ENCODE data around the gene PLA2G6.
"Not testable (repeated sequence)": the region's sequence is repeated elsewhere in the genome, so short reads cannot be mapped to it uniquely, and the experiment has no call there.

Gene PLA2G6

GRCh38 chr22:38164551-38164918 is 17.1 kb downstream of the PLA2G6 start:
- no peak for DNase-seq

- no peak for DNase-seq
Measured at GRCh38 chr22:38163844-38164550, 17.6 kb downstream of the PLA2G6 start.

GRCh38 chr22:38162881-38163843 is 18.5 kb downstream of the PLA2G6 start:
- DNase-seq = no peak

DNA sequence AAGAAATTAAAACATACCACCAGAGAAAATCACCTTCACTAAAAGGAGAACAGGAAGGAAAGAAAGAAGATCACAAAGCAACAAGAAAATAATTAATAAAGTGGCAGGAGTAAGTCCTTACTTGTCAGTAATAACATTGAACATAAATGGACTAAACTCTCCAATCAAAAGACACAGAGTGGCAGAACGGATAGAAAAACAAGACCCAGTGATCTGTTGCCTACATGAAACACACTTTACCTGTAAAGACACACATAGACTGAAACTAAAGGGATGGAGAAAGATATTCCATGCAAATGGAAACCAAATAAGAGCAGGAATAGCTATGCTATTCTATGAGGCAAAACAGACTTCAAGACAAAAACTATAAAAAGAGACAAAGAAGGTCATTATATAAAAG is 25.9 kb downstream of the PLA2G6 start:
- DNase-seq = no peak

GRCh38 chr22:38154563-38154915 is 27.1 kb downstream of the PLA2G6 start:
- not testable (repeated sequence) for DNase-seq

DNA sequence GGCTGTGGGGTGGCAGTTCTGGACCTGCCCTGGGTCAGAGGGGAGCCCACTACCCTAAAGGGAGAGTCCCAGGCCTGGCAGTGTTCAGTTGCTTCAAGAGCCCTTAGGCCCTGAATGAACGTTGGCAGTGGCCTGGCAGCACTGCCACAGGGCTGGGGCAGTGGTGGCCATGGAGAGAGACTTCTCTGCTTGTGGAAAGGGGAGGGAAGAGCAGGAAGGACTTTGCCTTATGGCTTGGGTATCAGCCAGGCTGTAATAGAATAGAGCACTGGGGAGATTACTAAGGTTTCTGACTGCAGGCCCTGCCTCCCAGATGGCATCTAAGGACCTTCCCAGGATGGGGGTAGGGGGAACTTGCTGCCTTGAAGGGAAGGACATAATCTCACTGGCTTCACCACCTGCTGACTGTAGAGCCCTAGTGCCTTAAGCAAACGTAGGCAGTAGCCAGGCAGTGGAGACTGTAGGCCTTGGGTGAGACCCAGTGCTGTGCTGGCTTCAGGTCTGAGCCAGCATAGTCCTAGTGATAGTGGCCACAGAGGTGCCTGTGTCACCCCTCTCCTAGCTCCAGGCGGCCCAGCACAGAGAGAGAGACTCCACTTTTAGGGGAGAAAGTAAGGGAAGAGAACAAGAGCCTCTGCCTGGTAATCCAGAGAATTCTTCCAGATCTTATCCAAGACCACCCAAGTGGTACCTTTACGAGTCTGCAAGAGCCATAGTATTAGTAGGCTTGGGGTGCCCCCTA is 27.6 kb downstream of the PLA2G6 start:
- no peak for DNase-seq

DNA sequence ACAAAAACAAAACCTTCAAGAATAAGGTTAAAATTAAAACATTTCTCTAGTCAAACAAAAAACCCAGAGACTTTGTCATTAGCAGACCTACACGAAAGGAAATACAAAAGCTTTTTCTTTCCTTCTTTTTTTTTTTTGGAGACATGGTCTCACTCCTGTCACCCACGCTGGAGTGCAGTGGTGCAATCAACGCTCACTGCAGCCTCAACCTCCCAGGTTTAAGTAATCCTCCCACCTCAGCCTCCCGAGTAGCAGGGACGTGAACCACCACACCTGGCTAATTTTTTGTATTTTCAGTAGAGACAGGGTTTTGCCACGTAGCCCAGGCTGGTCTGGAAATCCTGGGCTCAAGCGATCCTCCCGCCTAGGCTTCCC is 30.5 kb downstream of the PLA2G6 start:
- DNase-seq = no peak

DNA sequence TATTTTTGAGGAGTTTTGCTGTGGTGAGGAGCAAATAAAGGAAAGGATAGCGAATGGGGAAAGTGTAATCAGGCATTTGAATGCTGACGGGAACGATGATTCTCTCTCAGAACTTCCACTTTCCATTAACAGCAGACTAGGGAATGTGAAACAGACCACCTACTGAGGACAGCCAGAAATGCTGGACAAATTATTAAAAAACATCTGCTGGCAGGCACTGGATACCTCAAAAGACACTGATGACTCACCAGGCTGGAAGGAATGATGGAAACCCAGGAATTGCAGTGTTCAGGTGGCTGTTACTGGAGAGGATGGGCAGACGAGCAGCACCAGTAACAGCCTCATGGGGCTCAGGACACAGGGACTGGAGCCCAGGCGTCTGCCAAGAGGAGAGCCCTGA is 33.4 kb downstream of the PLA2G6 start:
- DNase-seq = no peak

DNA sequence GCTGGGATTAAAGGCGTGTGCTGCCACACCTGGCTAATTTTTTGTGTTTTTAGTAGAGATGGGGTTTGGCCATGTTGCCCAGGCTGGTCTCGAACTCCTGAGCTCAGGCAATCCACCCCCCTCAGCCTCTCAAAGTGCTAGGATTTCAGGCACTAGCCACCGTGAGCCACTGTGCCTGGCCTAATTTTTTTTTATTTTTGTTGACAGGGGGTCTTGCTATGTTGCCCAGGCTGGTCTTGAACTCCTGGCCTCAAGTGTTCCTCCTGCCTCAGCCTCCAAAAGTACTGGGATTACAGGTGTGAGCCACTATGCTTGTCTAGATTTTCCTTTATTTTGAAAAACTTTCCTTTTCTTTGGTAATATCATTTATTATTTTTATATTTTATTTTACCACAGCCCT is 35.5 kb downstream of the PLA2G6 start:
- not testable (repeated sequence) for DNase-seq

DNA sequence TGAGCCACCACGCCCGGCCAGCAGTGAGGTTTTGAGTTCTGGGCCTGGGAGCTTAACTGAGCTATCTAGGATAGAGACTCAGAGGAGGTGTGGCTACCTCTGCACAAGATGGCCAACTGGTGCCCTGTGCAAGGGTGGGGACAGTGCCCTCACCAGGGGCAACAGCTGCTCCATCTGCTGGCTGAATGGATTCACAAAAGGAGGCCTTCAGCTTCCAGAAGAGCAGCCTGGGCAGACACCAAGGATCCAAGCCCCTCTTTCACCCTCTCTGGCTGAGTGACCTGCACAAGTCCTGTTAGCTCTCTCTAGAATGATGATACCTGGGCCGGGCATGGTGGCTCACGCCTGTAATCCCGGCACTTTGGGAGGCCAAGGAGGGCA is 37.6 kb downstream of the PLA2G6 start:
- no peak for DNase-seq

DNA sequence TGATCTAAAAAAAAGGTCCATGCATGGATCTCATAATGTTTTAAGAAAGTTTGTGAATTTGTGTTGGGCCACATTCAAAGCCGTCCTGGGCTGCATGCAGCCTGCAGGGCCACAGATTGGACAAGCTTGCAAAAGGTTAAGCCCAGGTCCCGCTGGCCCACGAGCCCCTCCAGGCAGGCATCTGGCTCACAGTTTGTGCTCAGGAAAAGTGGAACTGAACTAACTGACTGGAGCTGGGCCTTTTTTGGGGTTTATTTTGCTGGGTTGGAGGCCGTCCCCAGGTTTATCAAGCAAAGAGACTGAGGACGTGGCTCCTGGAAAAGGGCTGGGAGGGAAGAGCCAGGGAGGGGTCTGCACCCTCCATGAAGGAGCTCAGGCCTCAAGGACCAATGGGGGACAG is 39.0 kb downstream of the PLA2G6 start:
- no peak for DNase-seq

- DNase-seq = no peak
Measured at GRCh38 chr22:38141217-38141973, 40.2 kb downstream of the PLA2G6 start.

DNA sequence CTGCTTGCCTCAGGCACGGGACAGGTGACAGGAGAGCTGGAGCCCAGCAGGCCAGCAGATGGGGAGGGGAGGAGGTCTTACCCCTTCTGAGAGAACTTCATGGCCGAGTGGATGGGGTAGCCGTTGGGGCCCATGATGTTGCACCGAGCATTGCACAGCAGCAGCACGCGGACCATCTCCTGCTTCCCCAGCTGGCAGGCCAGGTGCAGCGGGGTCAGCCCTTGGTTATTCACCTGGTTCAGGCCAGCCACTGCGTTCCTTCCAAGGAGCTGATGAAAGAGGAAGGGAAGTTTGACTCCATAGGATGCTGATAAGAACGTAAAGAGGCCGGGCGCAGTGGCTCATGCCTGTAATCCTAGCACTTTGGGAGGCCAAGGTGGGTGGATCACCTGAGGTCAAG is 41.7 kb downstream of the PLA2G6 start:
- no peak for DNase-seq

- DNase-seq = no peak
Measured at GRCh38 chr22:38138961-38139360, 42.7 kb downstream of the PLA2G6 start.

DNA sequence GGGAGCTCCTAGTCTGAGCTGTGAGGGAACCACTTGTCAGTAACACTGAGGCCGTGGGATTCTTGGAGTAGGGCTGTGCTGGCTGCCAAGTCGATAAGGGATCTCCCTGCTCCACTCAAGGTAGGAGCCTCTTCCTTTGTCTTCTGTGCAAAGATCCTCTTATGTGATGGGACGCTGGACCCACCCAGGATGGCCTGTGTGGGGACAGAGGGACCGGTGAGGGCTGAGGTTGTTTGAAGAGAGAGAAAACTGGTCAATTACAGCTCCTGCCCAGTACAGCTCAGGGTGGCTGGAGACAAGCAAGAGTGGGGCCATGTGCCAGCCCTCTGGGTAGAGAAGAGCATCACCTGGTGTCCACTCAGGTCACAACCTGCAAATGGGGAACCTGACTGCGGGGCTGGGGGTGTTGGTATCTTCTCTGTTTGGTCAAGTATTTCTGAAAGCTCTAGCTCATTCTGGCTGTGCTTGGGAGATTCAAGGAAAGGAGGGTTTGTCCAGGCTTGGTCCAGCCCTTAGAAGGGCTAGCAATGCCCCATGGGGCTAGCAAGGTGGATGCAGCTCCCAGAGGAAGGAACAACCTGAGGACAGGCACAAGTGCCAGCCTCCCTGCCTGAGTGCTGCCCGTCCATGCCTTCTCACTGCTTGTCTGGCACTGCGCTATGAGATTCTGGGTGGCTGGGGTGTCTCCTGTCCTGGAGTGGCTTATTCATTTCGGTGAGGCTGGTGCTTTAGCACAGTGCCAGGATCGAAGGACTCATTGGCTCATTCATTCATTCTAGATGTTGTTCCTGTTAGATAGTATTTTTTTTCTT is 43.5 kb downstream of the PLA2G6 start:
- DNase-seq = no peak

GRCh38 chr22:38136607-38137006 is 45.0 kb downstream of the PLA2G6 start:
- no peak for DNase-seq

DNA sequence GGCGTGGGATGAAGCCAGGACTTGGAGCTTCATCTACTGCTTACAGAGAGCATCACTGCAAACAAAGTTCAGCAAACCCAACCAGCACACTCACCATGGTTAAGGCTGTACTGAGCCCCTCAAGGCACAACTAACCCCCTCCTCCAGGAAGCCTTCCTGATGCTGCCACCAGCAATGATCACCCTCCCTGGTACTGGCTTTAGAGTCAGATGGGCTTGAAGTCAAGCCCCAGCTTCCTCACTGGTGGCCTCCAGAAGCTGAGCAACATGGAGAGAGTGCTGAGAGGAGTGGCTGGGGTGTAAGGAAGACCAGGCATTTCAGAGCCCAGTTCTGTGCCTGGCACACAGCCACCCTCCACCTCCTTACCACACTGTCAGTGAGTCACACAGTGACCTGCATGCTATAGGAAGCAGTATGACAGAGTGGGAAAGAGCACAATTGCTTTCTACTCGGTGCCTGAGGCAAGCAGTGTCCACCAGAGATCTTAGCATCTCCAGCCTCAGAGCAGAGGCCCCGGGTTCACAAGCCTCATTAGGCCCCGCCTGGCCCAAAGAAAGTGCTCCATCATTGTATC is 46.4 kb downstream of the PLA2G6 start:
- no peak for DNase-seq

DNA sequence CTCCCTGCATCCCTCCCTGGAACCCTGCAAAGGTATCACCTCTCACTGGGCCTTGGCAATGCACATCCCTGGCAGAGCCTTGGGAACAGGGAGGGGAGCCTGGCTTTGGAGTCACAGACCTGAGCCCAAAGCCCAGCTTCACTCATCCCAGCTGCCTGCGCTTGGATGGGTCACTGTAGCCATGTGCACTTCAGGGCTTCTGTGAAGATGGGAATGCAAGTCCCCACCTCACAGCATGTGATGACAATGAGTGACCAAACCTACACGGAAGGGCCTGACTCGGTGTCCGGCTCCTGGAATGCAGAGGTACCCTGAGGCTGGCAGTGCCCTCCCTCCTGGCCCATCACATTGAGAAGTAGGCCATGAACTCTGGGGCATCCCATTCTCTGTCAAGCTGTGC is 48.3 kb downstream of the PLA2G6 start:
- DNase-seq = no peak

GRCh38 chr22:38132794-38133193 is 48.8 kb downstream of the PLA2G6 start:
- DNase-seq = no peak

DNA sequence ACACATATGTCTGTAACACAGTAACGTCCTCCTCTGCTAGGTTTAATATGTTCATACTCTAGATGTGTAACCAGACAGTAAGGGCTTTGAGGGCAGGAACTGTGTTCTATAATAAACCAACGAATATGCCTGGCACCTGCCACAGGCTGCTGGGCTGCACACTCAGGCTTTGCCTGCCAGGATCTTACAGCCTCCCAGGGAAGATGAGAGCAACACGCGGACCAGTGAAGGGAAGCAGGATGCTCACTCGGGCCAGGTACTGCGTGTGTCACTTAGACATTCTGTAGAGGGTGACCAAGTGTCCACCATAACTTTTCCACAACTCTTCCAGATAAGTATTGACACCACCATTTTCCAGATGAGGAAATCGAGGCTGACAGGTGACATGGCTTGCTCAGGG is 49.5 kb downstream of the PLA2G6 start:
- no peak for DNase-seq

GRCh38 chr22:38131399-38131798 is 50.2 kb downstream of the PLA2G6 start:
- DNase-seq = no peak

Data from C1 segment of cervical spinal cord (tissue), 14 donors.